ENCODE results near the gene RNPEP. TPM values are rescaled to one million over a fixed set of nuclear protein-coding genes. Genes with fewer than 3 reads are reported as not detected.
"Not testable (repeated sequence)": the region's sequence is repeated elsewhere in the genome, so short reads cannot be mapped to it uniquely, and the experiment has no call there.

RNPEP gene
- total RNA-seq, 1 experiment from 2014 or later = 69.7 TPM

DNA sequence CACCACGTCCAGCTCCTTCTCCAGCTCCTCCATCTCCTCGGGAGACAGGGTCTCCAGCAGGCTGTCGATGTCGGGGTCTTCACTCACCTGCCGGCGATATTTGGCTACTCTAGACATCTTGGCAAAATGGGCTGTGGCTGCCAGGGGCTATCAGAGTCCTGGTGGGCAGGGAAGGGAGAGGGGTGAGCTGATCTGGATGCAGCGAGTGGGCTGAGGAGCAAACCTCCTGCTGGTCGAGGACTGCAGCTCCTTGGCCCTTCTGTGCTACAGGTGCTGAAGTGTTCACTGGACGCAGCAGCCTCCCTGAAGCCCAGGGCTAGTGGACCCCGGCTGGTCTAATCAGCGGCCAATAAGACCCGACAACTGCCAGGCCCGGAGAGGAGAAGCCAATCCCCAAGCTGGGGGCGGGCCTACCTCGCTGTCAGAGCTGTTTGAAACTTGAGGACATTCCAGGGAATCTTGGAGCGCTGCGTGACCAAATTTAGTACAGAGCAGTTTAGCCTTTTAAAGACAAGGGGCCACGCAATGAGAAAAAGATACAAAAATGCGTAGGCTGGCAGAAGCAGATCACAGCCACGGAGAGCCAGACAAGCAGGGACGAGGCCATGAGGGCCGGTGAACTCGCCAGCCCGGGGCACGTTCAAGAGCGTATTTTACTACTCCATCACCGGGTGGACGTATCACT lies 36.1 kb upstream of the RNPEP start, which contains the start of gene LMOD1:
Gene LMOD1 (minus strand): TSS at position 325 of the 685 bp plus-strand sequence. CDS start 208 bp downstream, at position 117.
- Histone ChIP-seq H3K27me3 (replicated peaks) (no peaks in the 10 kb centered on the region), H3K4me1 (replicated peaks) (peaks cover 29% of the 10 kb centered on the region), H3K36me3 (no peaks in the 10 kb centered on the region), H3K4me3 (peak within 1 kb of the TSS; percentile 35), H3K27ac (peak within 1 kb of the TSS; percentile 47), H3K9me3 (replicated peaks) (no peaks in the 10 kb centered on the region)
- DNase-seq (ENCODE audit: low read depth in 1 of 2, low spot score in 2 of 2) = peak; percentile 81 to 90

DNA sequence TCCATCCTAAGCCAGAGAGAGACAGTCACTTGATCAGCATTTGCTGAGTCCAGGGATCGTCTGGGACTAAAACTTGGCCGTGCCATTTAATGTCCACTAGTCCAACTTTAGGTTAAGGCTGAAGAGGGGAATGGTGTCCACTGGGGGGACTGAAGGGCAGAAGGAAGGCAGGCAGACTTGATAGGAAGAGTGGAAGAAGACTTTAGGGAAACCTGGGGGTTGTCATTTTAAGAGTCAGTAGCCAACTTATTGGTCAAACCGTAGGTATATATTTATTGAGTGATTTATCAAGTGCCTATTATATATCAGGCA lies 34.8 kb upstream of the RNPEP start:
- H3K9me3 ChIP-seq (replicated peaks) = no peaks in the 10 kb centered on the region
- no peaks in the 10 kb centered on the region for H3K27me3 ChIP-seq (replicated peaks)
- no peaks in the 10 kb centered on the region for H3K36me3 ChIP-seq
- H3K4me1 ChIP-seq (replicated peaks) = peaks cover 29% of the 10 kb centered on the region
- H3K4me3 ChIP-seq = no peak overlapping the region
- DNase-seq (ENCODE audit: low read depth in 1 of 2, low spot score in 2 of 2) = no peak
- H3K27ac ChIP-seq = no peak overlapping the region

- H3K4me1 ChIP-seq (replicated peaks) = peaks cover 32% of the 10 kb centered on the region
- DNase-seq (ENCODE audit: low read depth in 1 of 2, low spot score in 2 of 2) = no peak
- H3K36me3 ChIP-seq = no peaks in the 10 kb centered on the region
- no peak overlapping the region for H3K4me3 ChIP-seq
- H3K9me3 ChIP-seq (replicated peaks) = no peaks in the 10 kb centered on the region
- H3K27ac ChIP-seq = no peak overlapping the region
- no peaks in the 10 kb centered on the region for H3K27me3 ChIP-seq (replicated peaks)
These were observed 33.0 kb upstream of the RNPEP start for GRCh38 chr1:201949491-201949890.

DNA sequence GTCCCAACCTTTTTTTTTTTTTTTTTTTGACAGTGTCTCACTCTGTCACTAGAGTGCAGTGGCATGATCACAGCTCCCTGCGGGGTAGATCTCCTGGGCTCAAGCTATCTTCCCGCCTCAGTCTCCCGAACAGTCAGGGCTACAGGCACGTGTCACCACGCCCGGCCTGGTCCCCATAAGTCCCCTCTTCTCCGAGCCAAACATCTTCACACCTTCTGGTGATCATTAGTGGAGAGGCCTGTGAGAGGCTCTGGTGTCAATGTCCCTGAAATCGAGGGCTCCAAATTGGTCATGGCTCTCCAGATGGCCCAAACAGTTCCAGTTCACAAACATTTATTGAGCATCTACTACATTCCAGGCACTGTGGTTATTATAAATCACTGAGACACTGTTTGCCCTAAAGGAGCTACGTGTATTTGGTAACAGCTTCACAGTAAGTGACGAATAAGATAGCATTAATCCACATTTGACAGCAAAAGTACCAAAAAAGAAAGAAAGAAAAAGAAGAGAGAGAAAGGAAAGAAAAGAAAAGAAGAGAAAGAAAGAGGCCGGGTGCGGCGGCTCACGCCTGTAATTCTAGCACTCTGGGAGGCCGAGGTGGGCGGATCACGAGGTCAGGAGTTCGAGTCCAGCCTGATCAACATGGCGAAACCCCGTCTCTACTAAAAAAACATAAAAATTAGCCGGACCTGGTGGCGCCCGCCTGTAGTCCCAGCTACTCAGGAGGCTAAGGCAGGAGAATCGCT lies 28.0 kb upstream of the RNPEP start:
- Histone ChIP-seq H3K4me1 (replicated peaks) (peaks cover 10% of the 10 kb centered on the region), H3K36me3 (peaks cover 37% of the 10 kb centered on the region), H3K27me3 (replicated peaks) (no peaks in the 10 kb centered on the region), H3K9me3 (replicated peaks) (no peaks in the 10 kb centered on the region; the same call in 1 of the 2 replicates), H3K4me3 (peak overlapping the region; percentile 67), H3K27ac (peak overlapping the region; percentile 86)
- no peak for DNase-seq (ENCODE audit: low read depth in 1 of 2, low spot score in 2 of 2)

DNA sequence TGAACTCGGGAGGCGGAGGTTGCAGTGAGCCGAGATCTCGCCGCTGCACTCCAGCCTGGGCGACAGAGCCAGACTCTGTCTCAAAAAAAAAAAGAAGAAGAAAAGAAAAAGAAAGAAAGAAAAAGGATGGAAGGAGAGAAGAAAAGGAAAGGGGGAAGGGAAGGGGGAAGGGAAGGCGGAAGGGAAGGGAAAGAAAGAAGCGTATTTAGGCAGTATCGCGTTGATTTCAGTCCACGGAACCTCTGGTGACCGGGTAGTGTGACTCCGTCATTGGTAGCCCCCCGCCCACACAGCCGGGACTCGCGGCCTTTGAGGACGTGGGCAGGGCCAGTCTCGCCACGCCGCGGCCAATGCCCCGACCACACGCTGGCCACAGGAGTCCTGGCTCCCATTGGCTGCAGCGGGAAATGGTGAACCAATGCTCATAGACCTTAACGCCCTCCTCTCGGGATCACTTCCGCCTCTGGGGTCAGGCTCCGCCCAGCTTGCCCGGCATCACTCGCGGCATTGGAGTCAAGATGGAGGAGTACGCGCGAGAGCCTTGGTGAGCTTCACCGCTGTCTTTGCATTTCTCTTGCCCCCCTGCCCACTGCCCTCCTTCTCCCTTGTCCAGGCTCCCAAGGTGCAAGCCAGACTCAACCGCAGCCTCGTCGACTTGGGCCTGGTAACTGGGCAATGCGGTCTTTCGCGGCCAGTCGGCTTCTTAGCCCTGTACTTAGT lies 27.3 kb upstream of the RNPEP start, which contains the start of gene TIMM17A:
Gene TIMM17A (plus strand): TSS at position 495 of the 720 bp plus-strand sequence. CDS start 24 bp downstream, at position 519.
- Histone ChIP-seq H3K36me3 (peaks cover 44% of the 10 kb centered on the region), H3K4me1 (replicated peaks) (peaks cover 10% of the 10 kb centered on the region), H3K4me3 (peak within 1 kb of the TSS; percentile 67), H3K27me3 (replicated peaks) (no peaks in the 10 kb centered on the region), H3K9me3 (replicated peaks) (no peaks in the 10 kb centered on the region; the same call in 1 of the 2 replicates), H3K27ac (peak within 1 kb of the TSS; percentile 86)
- peak; percentile 94 to 98 for DNase-seq (ENCODE audit: low read depth in 1 of 2, low spot score in 2 of 2)

GRCh38 chr1:201955729-201956143 lies 26.7 kb upstream of the RNPEP start:
- H3K27ac ChIP-seq = peak overlapping the region; percentile 53
- no peak for DNase-seq (ENCODE audit: low read depth in 1 of 2, low spot score in 2 of 2)
- peaks cover 50% of the 10 kb centered on the region for H3K36me3 ChIP-seq
- H3K4me3 ChIP-seq = peak overlapping the region; percentile 67
- H3K4me1 ChIP-seq (replicated peaks) = peaks cover 10% of the 10 kb centered on the region
- H3K27me3 ChIP-seq (replicated peaks) = no peaks in the 10 kb centered on the region
- H3K9me3 ChIP-seq (replicated peaks) = no peaks in the 10 kb centered on the region; the same call in 1 of the 2 replicates

DNA sequence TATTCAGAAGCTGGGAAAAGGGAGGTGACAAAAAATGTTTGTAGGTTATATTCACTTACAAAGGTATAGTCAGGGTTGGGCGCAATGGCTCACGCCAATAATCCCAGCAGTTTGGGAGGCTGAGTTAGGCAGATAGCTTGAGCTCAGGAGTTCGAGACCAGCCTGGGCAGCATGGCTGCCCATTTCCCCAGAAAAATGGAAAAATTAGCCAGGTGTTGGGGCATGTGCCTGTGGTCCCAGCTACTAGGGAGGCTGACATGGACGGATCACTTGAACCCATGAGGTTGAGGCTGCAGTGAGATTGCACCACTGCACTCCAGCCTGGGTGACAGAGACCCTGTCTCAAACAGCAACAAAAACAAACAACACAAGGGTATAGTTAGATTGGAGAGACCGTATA lies 24.1 kb upstream of the RNPEP start:
- Histone ChIP-seq H3K4me3 (no peak overlapping the region), H3K4me1 (replicated peaks) (peaks cover 10% of the 10 kb centered on the region), H3K27ac (no peak overlapping the region), H3K27me3 (replicated peaks) (no peaks in the 10 kb centered on the region), H3K36me3 (peaks cover 76% of the 10 kb centered on the region), H3K9me3 (replicated peaks) (no peaks in the 10 kb centered on the region; the same call in 1 of the 2 replicates)
- no peak for DNase-seq (ENCODE audit: low read depth in 1 of 2, low spot score in 2 of 2)

DNA sequence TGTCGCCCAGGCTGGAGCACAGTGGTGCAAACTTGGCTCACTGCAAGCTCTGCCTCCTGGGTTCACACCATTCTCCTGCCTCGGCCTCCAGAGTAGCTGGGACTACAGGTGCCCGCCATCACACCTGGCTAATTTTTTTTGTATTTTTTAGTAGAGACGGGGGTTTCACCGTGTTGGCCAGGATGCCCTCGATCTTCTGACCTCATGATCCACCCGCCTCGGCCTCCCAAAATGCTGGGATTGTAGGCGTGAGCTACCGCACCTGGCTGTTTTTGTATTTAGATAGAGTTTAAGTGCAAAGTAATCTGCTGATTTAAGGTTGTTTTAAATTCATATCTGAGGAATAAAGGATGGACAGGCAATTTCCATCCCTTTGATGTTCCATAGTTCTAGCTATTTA lies 20.1 kb upstream of the RNPEP start:
- peaks cover 94% of the 10 kb centered on the region for H3K36me3 ChIP-seq
- H3K27ac ChIP-seq; H3K4me1 ChIP-seq (replicated peaks); H3K27me3 ChIP-seq (replicated peaks); DNase-seq (ENCODE audit: low read depth in 1 of 2, low spot score in 2 of 2); H3K9me3 ChIP-seq (replicated peaks); H3K4me3 ChIP-seq: not testable (repeated sequence)

- Histone ChIP-seq H3K4me1 (replicated peaks) (no peaks in the 10 kb centered on the region), H3K9me3 (replicated peaks) (no peaks in the 10 kb centered on the region), H3K27me3 (replicated peaks) (no peaks in the 10 kb centered on the region; the same call in 1 of the 2 replicates), H3K36me3 (peaks cover 92% of the 10 kb centered on the region), H3K27ac (no peak overlapping the region), H3K4me3 (no peak overlapping the region)
- no peak for DNase-seq (ENCODE audit: low read depth in 1 of 2, low spot score in 2 of 2)
These were observed 18.2 kb upstream of the RNPEP start for GRCh38 chr1:201964261-201964660.

GRCh38 chr1:201966171-201966570 lies 16.3 kb upstream of the RNPEP start:
- Histone ChIP-seq H3K9me3 (replicated peaks) (no peaks in the 10 kb centered on the region), H3K27ac (no peak overlapping the region), H3K27me3 (replicated peaks) (no peaks in the 10 kb centered on the region; the same call in 1 of the 2 replicates), H3K36me3 (peaks cover 92% of the 10 kb centered on the region), H3K4me1 (replicated peaks) (no peaks in the 10 kb centered on the region), H3K4me3 (no peak overlapping the region)
- no peak for DNase-seq (ENCODE audit: low read depth in 1 of 2, low spot score in 2 of 2)

DNA sequence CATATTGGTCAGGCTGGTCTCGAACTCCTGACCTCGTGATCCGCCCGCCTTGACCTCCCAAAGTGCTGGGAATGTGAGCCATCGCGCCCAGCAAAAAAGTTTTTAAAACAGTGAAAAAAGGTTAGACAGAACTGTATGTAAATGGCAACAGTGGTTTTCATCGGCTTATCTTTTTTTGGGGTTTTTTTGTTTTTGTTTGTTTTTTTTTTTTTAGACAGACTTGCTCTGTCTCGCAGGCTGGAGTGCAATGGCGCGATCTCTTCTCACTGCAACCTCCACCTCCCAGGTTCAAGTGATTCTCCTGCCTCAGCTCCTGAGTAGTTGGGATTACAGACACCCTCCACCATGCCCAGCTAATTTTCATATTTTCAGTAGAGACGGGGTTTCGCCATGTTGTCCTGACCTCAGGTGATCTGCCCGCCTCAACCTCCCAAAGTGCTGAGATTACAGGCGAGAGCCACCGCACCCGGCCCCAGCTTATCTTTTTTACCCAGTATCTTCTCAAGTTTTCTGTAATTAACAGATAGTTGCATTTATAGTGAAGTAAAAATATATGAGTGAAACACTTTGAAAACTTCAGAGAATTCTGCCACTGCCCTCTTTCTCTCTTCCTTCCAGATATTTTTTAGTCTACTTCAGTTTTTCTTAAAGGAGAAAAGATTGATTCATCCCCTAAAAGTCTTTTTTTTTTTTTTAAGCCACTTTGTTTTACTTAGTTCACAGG lies 14.1 kb upstream of the RNPEP start:
- Histone ChIP-seq H3K36me3 (peaks cover 71% of the 10 kb centered on the region), H3K9me3 (replicated peaks) (no peaks in the 10 kb centered on the region), H3K27ac (no peak overlapping the region), H3K4me3 (no peak overlapping the region), H3K4me1 (replicated peaks) (no peaks in the 10 kb centered on the region), H3K27me3 (replicated peaks) (no peaks in the 10 kb centered on the region; the same call in 1 of the 2 replicates)
- no peak for DNase-seq (ENCODE audit: low read depth in 1 of 2, low spot score in 2 of 2)

GRCh38 chr1:201970334-201971159 lies 11.9 kb upstream of the RNPEP start:
- Histone ChIP-seq H3K4me1 (replicated peaks) (no peaks in the 10 kb centered on the region), H3K36me3 (peaks cover 51% of the 10 kb centered on the region), H3K4me3 (no peak overlapping the region), H3K27me3 (replicated peaks) (no peaks in the 10 kb centered on the region), H3K9me3 (replicated peaks) (no peaks in the 10 kb centered on the region), H3K27ac (no peak overlapping the region)
- DNase-seq (ENCODE audit: low read depth in 1 of 2, low spot score in 2 of 2) = no peak

Data from SJSA1 (cell line).